Panc1 (cell line): ENCODE data around the gene YJU2. TPM values are rescaled to one million over a fixed set of nuclear protein-coding genes. Genes with fewer than 3 reads are reported as not detected.

Experiments used
- ATAC-seq: fragments of 200-7000 bp; cut with Tn5 transposase; 2 replicates; pipeline ENCODE4 v1.9.1; 2020; ENCODE audit warnings: mild to moderate bottlenecking, moderate library complexity
- BruUV-seq: library from RNA; stranded (reverse); fragments of 400-500 nt; replicated peaks from 2 replicates; lab custom pipeline; 2021; lab: Mats Ljungman, UMichigan
- CTCF ChIA-PET: fragments of 300-600 bp; sonication (Branson Sonifier 250); formaldehyde crosslinking; loops from one replicate; lab custom pipeline; 2022; ENCODE audit warnings: antibody characterized with exemption; lab: Charles Lee
- POLR2A ChIA-PET: fragments of 300-600 bp; sonication (Branson Sonifier 250); formaldehyde crosslinking; loops from one replicate; lab custom pipeline; 2022; ENCODE audit warnings: antibody characterized with exemption; lab: Charles Lee
- DNase-seq: peaks from one replicate; pipeline ENCODE4 v3.0.0-alpha.2; 2010; ENCODE audit warnings: low read depth, low spot score
- H3K27ac ChIP-seq: 2 replicates; pipeline ENCODE4 v1.5.1; 2011; ENCODE audit warnings: mild to moderate bottlenecking, low read length, inconsistent platforms
- H3K27me3 ChIP-seq: fragments of 200-500 bp; sonication (Bioruptor generic); 2 replicates; pipeline ENCODE4 v1.6.0; 2014; ENCODE audit warnings: low read length, inconsistent platforms; ENCODE audit not compliant: control insufficient read depth, insufficient read depth
- H3K36me3 ChIP-seq: fragments of 200-500 bp; sonication (Bioruptor generic); 2 replicates; pipeline ENCODE4 v1.5.1; 2014; ENCODE audit warnings: inconsistent platforms, mild to moderate bottlenecking, low read length, moderate library complexity; ENCODE audit not compliant: control insufficient read depth, insufficient read depth
- H3K4me1 ChIP-seq: 2 replicates; pipeline ENCODE4 v1.5.1; 2011; ENCODE audit warnings: inconsistent platforms, mild to moderate bottlenecking, low read length, moderate library complexity; ENCODE audit not compliant: control insufficient read depth, insufficient read depth
- H3K4me3 ChIP-seq, 2 experiments: 2 replicates each; pipeline ENCODE4 v1.5.1; 2011 to 2012; ENCODE audit warnings: low read depth in 2 of 2, low read length in 2 of 2, mild to moderate bottlenecking in 2 of 2, inconsistent platforms in 1 of 2, moderate library complexity in 1 of 2
- H3K9me3 ChIP-seq: fragments of 200-500 bp; sonication (Bioruptor generic); 2 replicates; pipeline ENCODE4 v1.5.1; 2014; ENCODE audit warnings: low read depth, mild to moderate bottlenecking, inconsistent platforms, low read length, moderate library complexity; ENCODE audit not compliant: control insufficient read depth, insufficient read depth
- POLR2AphosphoS5 ChIP-seq: IDR thresholded peaks from 2 replicates; pipeline ENCODE4 v1.6.1; 2012; ENCODE audit warnings: mild to moderate bottlenecking, low read depth, low read length, moderate library complexity
- SIN3A ChIP-seq: IDR thresholded peaks from 2 replicates; pipeline ENCODE4 v1.6.1; 2012; ENCODE audit warnings: low read depth, mild to moderate bottlenecking, low read length, moderate library complexity, borderline replicate concordance; ENCODE audit not compliant: insufficient read depth
- TCF7L2 ChIP-seq: IDR thresholded peaks from 2 replicates; pipeline ENCODE4 v1.6.1; 2011; ENCODE audit warnings: mild to moderate bottlenecking, low read depth, low read length, inconsistent platforms
- in situ Hi-C: cut with HindIII; loops from 2 replicates; pipeline ENCODE4 v1.10.0; 2016; ENCODE audit warnings: low sequenced_read_pairs, low pct_unique_long_range_greater_than_20kb
- intact Hi-C: fragments of 100-400 bp; cut with micrococcal nuclease; formaldehyde crosslinking; loops from one replicate; pipeline ENCODE4 v1.10.0; 2022; ENCODE audit not compliant: unreplicated experiment
- total RNA-seq: library from RNA; stranded (reverse); gene quantifications from one replicate; pipeline ENCODE4 v1.2.1, GENCODE V29; 2021; ENCODE audit not compliant: unreplicated experiment
- TF ChIP-seq, protein P1 (sequence below): fragments of 450-650 bp; IDR thresholded peaks from 2 replicates; pipeline ENCODE4 v1.5.1; 2017; ENCODE audit warnings: mild to moderate bottlenecking
- TF ChIP-seq, protein P2 (sequence below), 2 experiments: IDR thresholded peaks; 2 replicates each; pipeline ENCODE4 v1.6.1; 2011 to 2012; ENCODE audit warnings: low read depth in 2 of 2, control low read depth in 1 of 2, low read length in 1 of 2, mild to moderate bottlenecking in 1 of 2, moderate library complexity in 1 of 2; ENCODE audit not compliant: insufficient read depth in 1 of 2

YJU2 gene
- total RNA-seq, 1 experiment from 2014 or later, result 15.9 TPM

DNA sequence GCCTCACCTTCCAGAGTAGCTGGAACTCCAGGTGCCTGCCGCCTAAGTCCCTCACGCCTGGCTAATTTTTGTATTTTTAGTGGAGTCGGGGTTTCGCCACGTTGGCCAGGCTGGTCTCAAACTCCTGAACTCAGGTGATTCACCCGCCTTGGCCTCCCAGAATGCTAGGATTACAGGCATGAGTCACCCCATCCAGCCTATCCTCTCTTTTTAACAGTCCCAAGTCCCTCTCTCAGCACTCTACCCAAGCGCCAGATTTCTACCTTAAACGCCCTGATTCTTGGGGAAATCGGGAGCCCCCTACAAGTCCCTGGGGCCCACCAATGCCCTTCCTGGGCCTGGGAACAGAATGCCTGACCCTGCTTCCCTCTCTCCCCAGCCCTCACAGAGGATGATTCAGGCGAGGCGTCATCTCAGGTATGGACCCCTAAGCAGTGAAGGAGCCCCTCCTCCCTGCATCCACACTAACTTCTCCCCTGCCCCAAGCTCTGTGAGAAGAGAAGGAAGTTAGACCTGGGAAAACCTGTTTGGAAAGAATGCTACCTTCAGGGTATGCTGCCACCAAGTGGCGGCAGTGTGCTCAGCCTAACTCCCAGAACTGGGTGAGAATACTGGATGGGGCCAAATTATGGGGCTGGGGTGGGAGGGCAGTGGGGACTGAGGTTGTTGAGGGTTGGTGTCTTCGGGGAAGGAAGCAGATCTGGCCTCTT, 38.3 kb upstream of the YJU2 start:
- no peaks in the 10 kb centered on the region for H3K27me3 ChIP-seq
- ATAC-seq (peak; percentile 43; the same call in 1 of the 2 replicates), DNase-seq (no peak)
- BruUV-seq, result no TSS peak
- no peak overlapping the region for H3K27ac ChIP-seq
- in situ Hi-C loops (no loop called here), intact Hi-C loops (loop anchor here (10.0 kb wide), 2 partner anchors 64 to 224 kb away; partner anchors contain the start of gene EEF2)
- H3K9me3 ChIP-seq, result no peaks in the 10 kb centered on the region
- no peaks in the 10 kb centered on the region for H3K4me1 ChIP-seq
- no peak overlapping the region for H3K4me3 ChIP-seq
- CTCF ChIA-PET, result interaction anchor here (0.7 kb wide), 1 partner anchor 79 kb away, joined by 5 read pairs; no protein-coding TSS in a partner anchor
- H3K36me3 ChIP-seq, result no peaks in the 10 kb centered on the region
- TF ChIP-seq, protein P1, sequence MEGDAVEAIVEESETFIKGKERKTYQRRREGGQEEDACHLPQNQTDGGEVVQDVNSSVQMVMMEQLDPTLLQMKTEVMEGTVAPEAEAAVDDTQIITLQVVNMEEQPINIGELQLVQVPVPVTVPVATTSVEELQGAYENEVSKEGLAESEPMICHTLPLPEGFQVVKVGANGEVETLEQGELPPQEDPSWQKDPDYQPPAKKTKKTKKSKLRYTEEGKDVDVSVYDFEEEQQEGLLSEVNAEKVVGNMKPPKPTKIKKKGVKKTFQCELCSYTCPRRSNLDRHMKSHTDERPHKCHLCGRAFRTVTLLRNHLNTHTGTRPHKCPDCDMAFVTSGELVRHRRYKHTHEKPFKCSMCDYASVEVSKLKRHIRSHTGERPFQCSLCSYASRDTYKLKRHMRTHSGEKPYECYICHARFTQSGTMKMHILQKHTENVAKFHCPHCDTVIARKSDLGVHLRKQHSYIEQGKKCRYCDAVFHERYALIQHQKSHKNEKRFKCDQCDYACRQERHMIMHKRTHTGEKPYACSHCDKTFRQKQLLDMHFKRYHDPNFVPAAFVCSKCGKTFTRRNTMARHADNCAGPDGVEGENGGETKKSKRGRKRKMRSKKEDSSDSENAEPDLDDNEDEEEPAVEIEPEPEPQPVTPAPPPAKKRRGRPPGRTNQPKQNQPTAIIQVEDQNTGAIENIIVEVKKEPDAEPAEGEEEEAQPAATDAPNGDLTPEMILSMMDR, result peak; percentile 62; the same call in 1 of the 2 replicates
- no peak for TF ChIP-seq TCF7L2
- TF ChIP-seq, protein P2, sequence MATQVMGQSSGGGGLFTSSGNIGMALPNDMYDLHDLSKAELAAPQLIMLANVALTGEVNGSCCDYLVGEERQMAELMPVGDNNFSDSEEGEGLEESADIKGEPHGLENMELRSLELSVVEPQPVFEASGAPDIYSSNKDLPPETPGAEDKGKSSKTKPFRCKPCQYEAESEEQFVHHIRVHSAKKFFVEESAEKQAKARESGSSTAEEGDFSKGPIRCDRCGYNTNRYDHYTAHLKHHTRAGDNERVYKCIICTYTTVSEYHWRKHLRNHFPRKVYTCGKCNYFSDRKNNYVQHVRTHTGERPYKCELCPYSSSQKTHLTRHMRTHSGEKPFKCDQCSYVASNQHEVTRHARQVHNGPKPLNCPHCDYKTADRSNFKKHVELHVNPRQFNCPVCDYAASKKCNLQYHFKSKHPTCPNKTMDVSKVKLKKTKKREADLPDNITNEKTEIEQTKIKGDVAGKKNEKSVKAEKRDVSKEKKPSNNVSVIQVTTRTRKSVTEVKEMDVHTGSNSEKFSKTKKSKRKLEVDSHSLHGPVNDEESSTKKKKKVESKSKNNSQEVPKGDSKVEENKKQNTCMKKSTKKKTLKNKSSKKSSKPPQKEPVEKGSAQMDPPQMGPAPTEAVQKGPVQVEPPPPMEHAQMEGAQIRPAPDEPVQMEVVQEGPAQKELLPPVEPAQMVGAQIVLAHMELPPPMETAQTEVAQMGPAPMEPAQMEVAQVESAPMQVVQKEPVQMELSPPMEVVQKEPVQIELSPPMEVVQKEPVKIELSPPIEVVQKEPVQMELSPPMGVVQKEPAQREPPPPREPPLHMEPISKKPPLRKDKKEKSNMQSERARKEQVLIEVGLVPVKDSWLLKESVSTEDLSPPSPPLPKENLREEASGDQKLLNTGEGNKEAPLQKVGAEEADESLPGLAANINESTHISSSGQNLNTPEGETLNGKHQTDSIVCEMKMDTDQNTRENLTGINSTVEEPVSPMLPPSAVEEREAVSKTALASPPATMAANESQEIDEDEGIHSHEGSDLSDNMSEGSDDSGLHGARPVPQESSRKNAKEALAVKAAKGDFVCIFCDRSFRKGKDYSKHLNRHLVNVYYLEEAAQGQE (IDR thresholded peaks at IDR 0.05; ENCODE audit: insufficient read depth in 1 of 2, low read depth in 2 of 2, low read length in 1 of 2), result no peak
- POLR2A ChIA-PET, result no interaction called here

DNA sequence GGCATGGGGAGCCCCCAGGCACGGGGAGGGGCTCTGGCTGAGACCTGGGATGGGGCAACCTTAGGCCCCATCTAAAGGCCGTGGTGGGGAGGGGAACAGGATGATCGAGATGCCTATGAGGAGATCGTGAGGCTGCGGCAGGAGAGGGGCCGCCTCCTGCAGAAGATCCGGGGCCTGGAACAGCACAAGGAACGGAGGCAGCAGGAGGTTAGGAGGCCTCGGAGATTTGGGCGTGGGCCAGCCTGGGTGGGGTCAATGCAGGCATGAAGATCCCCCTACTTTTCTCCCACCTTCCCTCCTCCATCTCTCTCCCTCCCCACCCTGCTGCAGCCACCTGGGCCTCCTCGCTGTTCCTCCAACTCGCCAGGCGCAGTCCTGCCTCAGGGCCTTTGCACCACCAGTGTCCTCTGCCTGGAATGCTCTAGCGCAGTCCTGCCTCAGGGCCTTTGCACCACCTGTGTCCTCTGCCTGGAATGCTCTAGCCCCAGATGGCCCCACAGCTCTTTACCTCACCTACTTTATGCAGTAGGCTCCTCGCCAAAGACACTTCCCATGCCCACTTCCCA, 36.6 kb upstream of the YJU2 start:
- ATAC-seq, result no peak
- no peaks in the 10 kb centered on the region for H3K27me3 ChIP-seq
- in situ Hi-C loops, result no loop called here
- H3K9me3 ChIP-seq, result no peaks in the 10 kb centered on the region
- TF ChIP-seq, protein P1, result no peak
- TF ChIP-seq SIN3A (no peak), POLR2AphosphoS5 (no peak), TCF7L2 (no peak)
- TF ChIP-seq, protein P2 (IDR thresholded peaks at IDR 0.05; ENCODE audit: insufficient read depth in 1 of 2, low read depth in 2 of 2, low read length in 1 of 2), result no peak
- H3K4me1 ChIP-seq, result no peaks in the 10 kb centered on the region
- DNase-seq, result no peak
- CTCF ChIA-PET, result no interaction called here
- H3K27ac ChIP-seq, result no peak overlapping the region
- H3K36me3 ChIP-seq, result no peaks in the 10 kb centered on the region
- intact Hi-C loops, result no loop called here
- H3K4me3 ChIP-seq, result no peak overlapping the region
- no TSS peak for BruUV-seq
- POLR2A ChIA-PET, result interaction anchor here (0.7 kb wide), 1 partner anchor 68 kb away, joined by 5 read pairs; no protein-coding TSS in a partner anchor
